Left lung (tissue), 10 donors: Measurements from ENCODE around the gene DOCK8. TPM values are rescaled to one million over a fixed set of nuclear protein-coding genes. Genes with fewer than 3 reads are reported as not detected.

Experiments
- ATAC-seq: fragments of 200-7000 bp; cut with Tn5 transposase; one replicate; pipeline ENCODE4 v1.9.1; 2020; ENCODE audit warnings: moderate library complexity
- DNase-seq, 4 donors: peaks; one replicate each; pipeline ENCODE4 v3.0.0-alpha.2; 2013 to 2020
- H3K27ac ChIP-seq, 2 donors: fragments of 200-600 bp; sonication (generic) in 1 of 2; one replicate each; pipeline versions ENCODE4 v1.5.0 to v1.8.0; 2020 to 2021
- H3K27me3 ChIP-seq, 2 donors: fragments of 200-600 bp; sonication (generic) in 1 of 2; one replicate each; pipeline versions ENCODE4 v1.5.0 to v1.8.0; 2020 to 2021
- H3K36me3 ChIP-seq, 2 donors: fragments of 200-600 bp; sonication (generic) in 1 of 2; one replicate each; pipeline versions ENCODE4 v1.5.0 to v1.8.0; 2020 to 2021
- H3K4me1 ChIP-seq, 2 donors: fragments of 200-600 bp; one replicate each; pipeline ENCODE4 v1.8.0; 2021
- H3K4me3 ChIP-seq, 2 donors: fragments of 200-600 bp; sonication (generic) in 1 of 2; one replicate each; pipeline versions ENCODE4 v1.5.0 to v1.8.0; 2020 to 2021; ENCODE audit warnings: mild to moderate bottlenecking in 1 of 2
- H3K9me3 ChIP-seq, 2 donors: fragments of 200-600 bp; sonication (generic) in 1 of 2; one replicate each; pipeline versions ENCODE4 v1.5.0 to v1.8.0; 2020 to 2021
- CTCF ChIP-seq, 2 donors: fragments of 200-600 bp; sonication (generic) in 1 of 2; IDR thresholded peaks; one replicate each; pipeline versions ENCODE4 v1.5.0 to v1.8.0; 2021; ENCODE audit warnings: antibody characterized with exemption in 2 of 2
- intact Hi-C, 2 donors: fragments of 100-400 bp; cut with DNase I; formaldehyde crosslinking; loops; one replicate each; pipeline versions ENCODE4 v1.11.2 to v1.14.2; 2022
- polyA plus RNA-seq, 6 donors: library from polyadenylated mRNA; unstranded; fragments of 120-200 nt; gene quantifications; one replicate each; pipeline ENCODE4 v1.2.1, GENCODE V29; 2013; ENCODE audit not compliant: insufficient read length in 6 of 6
- total RNA-seq, 2 donors: library from RNA; stranded (reverse); fragmentation: NEBNext Ultra II Directional; extraction: Animal tissue kit (Norgen Biotek cat#: 25700); gene quantifications; one replicate each; pipeline ENCODE4 v1.2.1, GENCODE V29; 2021
- donor health status: DM: no; HTN: yes; CAD: no.
- donor health status: DM: no; HTN: no; CAD: no.

The DOCK8 gene
- total and polyA plus RNA-seq, 8 donors = 5.9 to 95.9 (median 8.5) TPM

DNA sequence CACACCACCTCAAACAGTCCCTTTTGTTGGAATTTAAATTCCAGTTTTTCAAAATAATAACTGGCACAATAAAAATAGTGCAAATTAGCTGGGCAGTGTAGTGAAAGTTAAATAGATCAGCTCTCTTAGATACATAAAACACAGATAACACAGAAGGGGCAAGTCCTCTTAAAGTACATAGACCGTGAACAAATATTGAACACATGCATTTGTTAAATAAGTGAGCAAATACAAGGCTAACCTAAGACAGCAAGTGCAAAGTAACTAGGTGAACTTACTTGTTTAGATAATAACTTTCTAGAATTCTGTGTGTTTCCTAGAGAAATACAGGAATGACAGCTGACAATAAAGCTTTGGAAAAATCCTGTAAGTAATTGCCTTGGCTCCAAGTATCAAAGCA lies 280.1 kb downstream of the DOCK8 start:
- H3K9me3 ChIP-seq = no peaks in the 10 kb centered on the region
- H3K27me3 ChIP-seq = no peaks in the 10 kb centered on the region
- H3K27ac ChIP-seq = no peak overlapping the region
- no peak for ATAC-seq
- peaks cover 3 to 8% of the 10 kb centered on the region in 2 donors for H3K4me1 ChIP-seq
- intact Hi-C loops = no loop called here
- no peak for TF ChIP-seq CTCF (IDR thresholded peaks at IDR 0.05)
- no peak for DNase-seq
- H3K4me3 ChIP-seq = no peak overlapping the region
- H3K36me3 ChIP-seq = no peaks in the 10 kb centered on the region

GRCh38 chr9:495739-496138 lies 281.1 kb downstream of the DOCK8 start:
- Histone ChIP-seq H3K36me3 (no peaks in the 10 kb centered on the region), H3K27me3 (no peaks in the 10 kb centered on the region), H3K9me3 (no peaks in the 10 kb centered on the region), H3K4me1 (no peaks in the 10 kb centered on the region), H3K27ac (no peak overlapping the region), H3K4me3 (no peak overlapping the region)
- intact Hi-C loops = no loop called here
- no peak for ATAC-seq
- no peak for TF ChIP-seq CTCF (IDR thresholded peaks at IDR 0.05)
- no peak for DNase-seq

- intact Hi-C loops = no loop called here
- Histone ChIP-seq H3K27ac (no peak overlapping the region), H3K9me3 (no peaks in the 10 kb centered on the region), H3K4me3 (peak overlapping the region; percentile 57 to 65), H3K27me3 (peaks cover 5 to 45% of the 10 kb centered on the region in 2 donors), H3K4me1 (peaks cover 0 to 26% of the 10 kb centered on the region in 2 donors), H3K36me3 (no peaks in the 10 kb centered on the region)
- peak; percentile 6 for ATAC-seq
- DNase-seq = no peak
- no peak for TF ChIP-seq CTCF (IDR thresholded peaks at IDR 0.05)
Observed at GRCh38 chr9:503326-503725, 288.7 kb downstream of the DOCK8 start.

- TF ChIP-seq CTCF (IDR thresholded peaks at IDR 0.05) = peak in 1 of 2 donors; percentile 19
- Histone ChIP-seq H3K9me3 (no peaks in the 10 kb centered on the region), H3K27me3 (peaks cover 5 to 45% of the 10 kb centered on the region in 2 donors), H3K4me1 (peaks cover 0 to 26% of the 10 kb centered on the region in 2 donors), H3K4me3 (peak within 1 kb of the TSS; percentile 57 to 65), H3K36me3 (no peaks in the 10 kb centered on the region), H3K27ac (peak within 1 kb of the TSS; percentile 73 to 78)
- DNase-seq (peak; percentile 65 to 94 (median 74)), ATAC-seq (peak; percentile 85)
- intact Hi-C loops = no loop called here
Observed at GRCh38 chr9:503881-504852, 289.5 kb downstream of the DOCK8 start, which contains the start of gene KANK1. Gene KANK1, plus strand, starts transcription at chr9:504695.
